OCI-LY1 (cell line): ENCODE measurements around the gene DLGAP4.

Source experiments
- H2AFZ ChIP-seq: fragments of 200-600 bp; sonication (generic), shearing (Covaris generic); 2 replicates; pipeline ENCODE4 v1.6.0; 2014; ENCODE audit warnings: antibody characterized with exemption, mild to moderate bottlenecking, low read length
- H3F3A ChIP-seq: fragments of 200-600 bp; sonication (generic), shearing (Covaris generic); 2 replicates; pipeline ENCODE4 v1.6.0; 2014; ENCODE audit warnings: mild to moderate bottlenecking, antibody characterized with exemption, low read length, moderate library complexity; ENCODE audit not compliant: insufficient read depth
- H3K27ac ChIP-seq: fragments of 200-600 bp; sonication (generic); 2 replicates; pipeline ENCODE4 v1.5.1; 2014; ENCODE audit warnings: low read length, mixed run types, mild to moderate bottlenecking, low read depth; ENCODE audit not compliant: poor library complexity, severe bottlenecking
- H3K27me3 ChIP-seq: fragments of 200-600 bp; sonication (generic); 2 replicates; pipeline ENCODE4 v1.6.0; 2014; ENCODE audit warnings: antibody characterized with exemption, mild to moderate bottlenecking, low read length, moderate library complexity; ENCODE audit not compliant: insufficient read depth
- H3K36me3 ChIP-seq: fragments of 200-600 bp; sonication (generic); 2 replicates; pipeline ENCODE4 v1.6.1; 2014; ENCODE audit warnings: mild to moderate bottlenecking, antibody characterized with exemption, low read length, moderate library complexity, mixed read lengths; ENCODE audit not compliant: insufficient read depth
- H3K4me1 ChIP-seq: fragments of 200-600 bp; sonication (generic); 2 replicates; pipeline ENCODE4 v1.5.1; 2014; ENCODE audit warnings: mild to moderate bottlenecking, low read length, moderate library complexity; ENCODE audit not compliant: insufficient read depth, severe bottlenecking
- H3K4me2 ChIP-seq: fragments of 200-600 bp; sonication (generic), shearing (Covaris generic); 2 replicates; pipeline ENCODE4 v1.6.1; 2014; ENCODE audit warnings: low read length
- H3K4me3 ChIP-seq: fragments of 200-600 bp; sonication (generic); 2 replicates; pipeline ENCODE4 v1.5.1; 2014; ENCODE audit warnings: low read length, low read depth, mild to moderate bottlenecking, mixed read lengths; ENCODE audit not compliant: poor library complexity, severe bottlenecking
- H3K79me2 ChIP-seq: fragments of 200-600 bp; shearing (Covaris generic); 2 replicates; pipeline ENCODE4 v1.6.1; 2016; ENCODE audit warnings: mixed run types, low read length, mixed read lengths; ENCODE audit not compliant: insufficient read depth
- H3K9ac ChIP-seq: fragments of 200-600 bp; sonication (generic), shearing (Covaris generic); 2 replicates; pipeline ENCODE4 v1.6.1; 2014; ENCODE audit warnings: mild to moderate bottlenecking, low read length, mixed read lengths
- H3K9me2 ChIP-seq: fragments of 200-600 bp; sonication (generic), shearing (Covaris generic); 2 replicates; pipeline ENCODE4 v1.6.1; 2014; ENCODE audit warnings: low read depth, mild to moderate bottlenecking, low read length, mixed read lengths
- H3K9me3 ChIP-seq: fragments of 200-600 bp; shearing (Covaris generic); 2 replicates; pipeline ENCODE4 v1.6.1; 2014; ENCODE audit warnings: low read length, mixed read lengths
- H4K20me1 ChIP-seq: fragments of 200-600 bp; sonication (generic), shearing (Covaris generic); 2 replicates; pipeline ENCODE4 v1.6.0; 2016; ENCODE audit warnings: mild to moderate bottlenecking, low read length; ENCODE audit not compliant: insufficient read depth
- EZH2 ChIP-seq: fragments of 200-600 bp; sonication (generic), shearing (Covaris generic); IDR thresholded peaks from 2 replicates; pipeline ENCODE4 v1.8.0; 2017; ENCODE audit warnings: borderline replicate concordance, mixed run types, mild to moderate bottlenecking, antibody characterized with exemption, low read length, moderate library complexity, mixed read lengths
- TF ChIP-seq, protein P1 (sequence below): fragments of 200-600 bp; sonication (generic), shearing (Covaris generic); IDR thresholded peaks from 2 replicates; pipeline ENCODE4 v1.5.1; 2017; ENCODE audit warnings: mild to moderate bottlenecking, antibody characterized with exemption, low read length, moderate library complexity, mixed read lengths

The DLGAP4 gene

GRCh38 chr20:36447101-36447500 is 141.0 kb downstream of the DLGAP4 start:
- H3K27me3 ChIP-seq: peaks cover 4% of the 10 kb centered on the region; the same call in 1 of the 2 replicates
- no peak for TF ChIP-seq EZH2
- TF ChIP-seq, protein P1, sequence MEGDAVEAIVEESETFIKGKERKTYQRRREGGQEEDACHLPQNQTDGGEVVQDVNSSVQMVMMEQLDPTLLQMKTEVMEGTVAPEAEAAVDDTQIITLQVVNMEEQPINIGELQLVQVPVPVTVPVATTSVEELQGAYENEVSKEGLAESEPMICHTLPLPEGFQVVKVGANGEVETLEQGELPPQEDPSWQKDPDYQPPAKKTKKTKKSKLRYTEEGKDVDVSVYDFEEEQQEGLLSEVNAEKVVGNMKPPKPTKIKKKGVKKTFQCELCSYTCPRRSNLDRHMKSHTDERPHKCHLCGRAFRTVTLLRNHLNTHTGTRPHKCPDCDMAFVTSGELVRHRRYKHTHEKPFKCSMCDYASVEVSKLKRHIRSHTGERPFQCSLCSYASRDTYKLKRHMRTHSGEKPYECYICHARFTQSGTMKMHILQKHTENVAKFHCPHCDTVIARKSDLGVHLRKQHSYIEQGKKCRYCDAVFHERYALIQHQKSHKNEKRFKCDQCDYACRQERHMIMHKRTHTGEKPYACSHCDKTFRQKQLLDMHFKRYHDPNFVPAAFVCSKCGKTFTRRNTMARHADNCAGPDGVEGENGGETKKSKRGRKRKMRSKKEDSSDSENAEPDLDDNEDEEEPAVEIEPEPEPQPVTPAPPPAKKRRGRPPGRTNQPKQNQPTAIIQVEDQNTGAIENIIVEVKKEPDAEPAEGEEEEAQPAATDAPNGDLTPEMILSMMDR: no peak
- H3K9me2 ChIP-seq: no peaks in the 10 kb centered on the region

DNA sequence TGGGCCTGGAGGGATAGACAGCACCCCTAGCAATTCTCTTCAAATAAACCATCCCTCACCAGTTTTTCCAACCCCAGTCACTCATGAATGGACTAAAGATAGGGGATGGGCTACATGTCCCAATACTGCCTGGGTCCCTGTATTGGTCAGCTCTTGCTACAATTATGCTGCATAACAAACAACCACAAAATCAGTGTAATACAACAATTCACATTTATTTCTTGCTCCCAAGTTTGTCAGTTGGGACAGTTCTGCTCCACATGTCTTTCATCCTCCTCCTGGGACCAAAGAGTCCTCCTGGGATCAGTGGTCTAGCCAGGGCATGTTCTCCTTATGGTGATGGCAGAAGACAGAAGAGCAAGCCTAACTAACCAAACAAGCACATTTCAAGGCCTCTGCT is 143.5 kb downstream of the DLGAP4 start:
- Histone ChIP-seq H3K9me2 (no peaks in the 10 kb centered on the region), H3K27me3 (peaks cover 4% of the 10 kb centered on the region; the same call in 1 of the 2 replicates), H3K36me3 (no peaks in the 10 kb centered on the region), H4K20me1 (no peaks in the 10 kb centered on the region), H3K27ac (no peak overlapping the region), H3F3A (no peaks in the 10 kb centered on the region), H3K9ac (no peak overlapping the region), H3K4me1 (no peaks in the 10 kb centered on the region), H2AFZ (no peak overlapping the region), H3K79me2 (no peaks in the 10 kb centered on the region), H3K9me3 (no peaks in the 10 kb centered on the region), H3K4me2 (no peak overlapping the region), H3K4me3 (no peak overlapping the region)
- TF ChIP-seq EZH2: no peak
- TF ChIP-seq, protein P1: no peak

More at GRCh38 chr20:36447101-36447500, 141.0 kb downstream of the DLGAP4 start:
- H3K27ac ChIP-seq: no peak overlapping the region
- H3K4me1 ChIP-seq: no peaks in the 10 kb centered on the region
- no peaks in the 10 kb centered on the region for H3K36me3 ChIP-seq
- no peak overlapping the region for H2AFZ ChIP-seq
- no peaks in the 10 kb centered on the region for H3F3A ChIP-seq
- no peaks in the 10 kb centered on the region for H3K79me2 ChIP-seq
- no peaks in the 10 kb centered on the region for H4K20me1 ChIP-seq
- no peak overlapping the region for H3K9ac ChIP-seq
- H3K4me2 ChIP-seq: no peak overlapping the region
- no peaks in the 10 kb centered on the region for H3K9me3 ChIP-seq
- no peak overlapping the region for H3K4me3 ChIP-seq

GRCh38 chr20:36454332-36454697 is 148.2 kb downstream of the DLGAP4 start:
- Histone ChIP-seq H3K36me3 (no peaks in the 10 kb centered on the region), H2AFZ (no peak overlapping the region), H3K9me2 (no peaks in the 10 kb centered on the region), H3K27me3 (peaks cover 11% of the 10 kb centered on the region; the same call in 1 of the 2 replicates), H3F3A (no peaks in the 10 kb centered on the region), H3K79me2 (no peaks in the 10 kb centered on the region), H3K27ac (no peak overlapping the region), H3K4me3 (no peak overlapping the region), H3K9ac (no peak overlapping the region), H3K4me1 (no peaks in the 10 kb centered on the region), H3K4me2 (no peak overlapping the region), H3K9me3 (no peaks in the 10 kb centered on the region), H4K20me1 (no peaks in the 10 kb centered on the region)
- TF ChIP-seq, protein P1: no peak
- no peak for TF ChIP-seq EZH2
